Parathyroid adenoma (tissue), 2 donors: ENCODE measurements around the gene TMSB10.
"Not testable (repeated sequence)": the region's sequence is repeated elsewhere in the genome, so short reads cannot be mapped to it uniquely, and the experiment has no call there.

Experiments used
- H2AFZ ChIP-seq: fragments of 300-600 bp; sonication (generic); one replicate; pipeline ENCODE4 v1.7.0; 2017; ENCODE audit warnings: antibody characterized with exemption, mild to moderate bottlenecking
- H3K27ac ChIP-seq: fragments of 300-600 bp; sonication (generic); one replicate; pipeline ENCODE4 v1.7.0; 2017
- H3K27me3 ChIP-seq: fragments of 300-600 bp; sonication (generic); one replicate; pipeline ENCODE4 v1.7.0; 2017; ENCODE audit warnings: low read length; ENCODE audit not compliant: control insufficient read depth, insufficient read depth
- H3K36me3 ChIP-seq: fragments of 300-600 bp; sonication (generic); one replicate; pipeline ENCODE4 v1.7.0; 2017; ENCODE audit warnings: low read length; ENCODE audit not compliant: control insufficient read depth, insufficient read depth
- H3K4me1 ChIP-seq: fragments of 300-600 bp; sonication (generic); one replicate; pipeline ENCODE4 v1.7.0; 2017; ENCODE audit warnings: control low read depth
- H3K4me2 ChIP-seq: fragments of 300-600 bp; sonication (generic); one replicate; pipeline ENCODE4 v1.7.0; 2017; ENCODE audit warnings: low read length
- H3K4me3 ChIP-seq: fragments of 300-600 bp; sonication (generic); one replicate; pipeline ENCODE4 v1.7.0; 2017; ENCODE audit warnings: low read depth, low read length
- H3K79me2 ChIP-seq: fragments of 300-600 bp; sonication (generic); one replicate; pipeline ENCODE4 v1.7.0; 2017; ENCODE audit warnings: control low read depth
- H3K9ac ChIP-seq: fragments of 300-600 bp; sonication (generic); one replicate; pipeline ENCODE4 v1.7.0; 2017; ENCODE audit warnings: mild to moderate bottlenecking
- H3K9me3 ChIP-seq: fragments of 300-600 bp; sonication (generic); one replicate; pipeline ENCODE4 v1.7.0; 2017; ENCODE audit warnings: low read length; ENCODE audit not compliant: control insufficient read depth
- TF ChIP-seq, protein P1 (sequence below): fragments of 300-600 bp; sonication (generic); IDR thresholded peaks from one replicate; pipeline ENCODE4 v1.7.0; 2017; ENCODE audit warnings: antibody characterized with exemption, mild to moderate bottlenecking
- donor health status: primary hyperparathyroidism.

The TMSB10 gene

DNA sequence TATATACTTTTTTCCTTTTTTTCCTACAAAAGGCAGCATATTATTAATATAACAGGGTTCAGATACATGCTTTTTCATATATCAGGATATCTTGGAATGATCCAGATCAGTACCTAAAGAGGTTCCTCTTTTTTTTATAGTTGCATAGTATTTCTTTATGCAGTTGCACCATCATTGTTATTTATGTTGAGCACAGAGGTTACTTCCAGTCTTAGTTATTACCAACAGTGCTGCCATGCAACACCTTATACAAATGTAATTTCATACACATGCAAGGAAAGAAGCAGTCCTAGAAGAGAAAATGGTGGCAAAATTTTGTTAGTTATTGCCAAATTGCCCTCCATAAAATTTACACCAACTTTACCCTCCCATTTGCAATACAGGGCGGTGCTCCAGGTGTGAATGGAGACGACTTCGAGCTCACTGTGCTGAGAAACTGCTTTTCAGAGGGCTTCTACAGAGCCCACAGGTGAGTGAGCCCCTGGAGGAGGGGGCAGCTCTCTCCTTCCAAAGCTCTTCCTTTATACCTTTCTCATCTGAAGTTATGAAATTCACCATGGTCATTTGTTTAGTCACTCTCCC is 35.5 kb downstream of the TMSB10 start:
- Histone ChIP-seq H3K4me1 (no peaks in the 10 kb centered on the region), H3K4me2 (no peak overlapping the region), H3K79me2 (no peaks in the 10 kb centered on the region), H3K27me3 (no peaks in the 10 kb centered on the region), H3K36me3 (no peaks in the 10 kb centered on the region), H3K4me3 (no peak overlapping the region), H3K9ac (no peak overlapping the region), H2AFZ (no peak overlapping the region), H3K27ac (no peak overlapping the region), H3K9me3 (no peaks in the 10 kb centered on the region)
- TF ChIP-seq, protein P1, sequence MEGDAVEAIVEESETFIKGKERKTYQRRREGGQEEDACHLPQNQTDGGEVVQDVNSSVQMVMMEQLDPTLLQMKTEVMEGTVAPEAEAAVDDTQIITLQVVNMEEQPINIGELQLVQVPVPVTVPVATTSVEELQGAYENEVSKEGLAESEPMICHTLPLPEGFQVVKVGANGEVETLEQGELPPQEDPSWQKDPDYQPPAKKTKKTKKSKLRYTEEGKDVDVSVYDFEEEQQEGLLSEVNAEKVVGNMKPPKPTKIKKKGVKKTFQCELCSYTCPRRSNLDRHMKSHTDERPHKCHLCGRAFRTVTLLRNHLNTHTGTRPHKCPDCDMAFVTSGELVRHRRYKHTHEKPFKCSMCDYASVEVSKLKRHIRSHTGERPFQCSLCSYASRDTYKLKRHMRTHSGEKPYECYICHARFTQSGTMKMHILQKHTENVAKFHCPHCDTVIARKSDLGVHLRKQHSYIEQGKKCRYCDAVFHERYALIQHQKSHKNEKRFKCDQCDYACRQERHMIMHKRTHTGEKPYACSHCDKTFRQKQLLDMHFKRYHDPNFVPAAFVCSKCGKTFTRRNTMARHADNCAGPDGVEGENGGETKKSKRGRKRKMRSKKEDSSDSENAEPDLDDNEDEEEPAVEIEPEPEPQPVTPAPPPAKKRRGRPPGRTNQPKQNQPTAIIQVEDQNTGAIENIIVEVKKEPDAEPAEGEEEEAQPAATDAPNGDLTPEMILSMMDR, result no peak

DNA sequence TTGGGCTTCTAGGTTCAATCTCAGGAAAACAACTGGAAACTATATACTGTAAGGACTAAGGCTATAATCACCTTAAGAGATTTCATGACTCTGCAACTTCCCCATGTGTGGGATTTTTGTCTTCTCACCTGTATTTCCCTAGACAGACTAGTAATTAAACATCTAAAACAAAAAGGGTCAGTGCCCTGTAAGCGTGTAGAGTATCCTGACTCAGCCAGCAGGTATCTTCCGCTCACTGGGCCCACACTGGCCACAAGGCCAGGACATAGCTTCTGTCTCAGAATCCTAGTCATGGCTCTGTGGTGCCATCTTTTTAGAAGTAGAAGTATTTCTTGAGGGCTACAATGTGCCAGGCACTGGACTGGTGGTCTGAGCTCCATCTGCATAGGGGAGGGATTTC is 36.7 kb downstream of the TMSB10 start:
- no peaks in the 10 kb centered on the region for H3K4me1 ChIP-seq
- no peak overlapping the region for H3K27ac ChIP-seq
- TF ChIP-seq, protein P1, result no peak
- no peaks in the 10 kb centered on the region for H3K27me3 ChIP-seq
- H3K36me3 ChIP-seq, result no peaks in the 10 kb centered on the region
- no peak overlapping the region for H3K4me2 ChIP-seq
- H2AFZ ChIP-seq, result no peak overlapping the region
- H3K9ac ChIP-seq, result no peak overlapping the region
- no peaks in the 10 kb centered on the region for H3K9me3 ChIP-seq
- H3K4me3 ChIP-seq, result no peak overlapping the region
- H3K79me2 ChIP-seq, result no peaks in the 10 kb centered on the region

DNA sequence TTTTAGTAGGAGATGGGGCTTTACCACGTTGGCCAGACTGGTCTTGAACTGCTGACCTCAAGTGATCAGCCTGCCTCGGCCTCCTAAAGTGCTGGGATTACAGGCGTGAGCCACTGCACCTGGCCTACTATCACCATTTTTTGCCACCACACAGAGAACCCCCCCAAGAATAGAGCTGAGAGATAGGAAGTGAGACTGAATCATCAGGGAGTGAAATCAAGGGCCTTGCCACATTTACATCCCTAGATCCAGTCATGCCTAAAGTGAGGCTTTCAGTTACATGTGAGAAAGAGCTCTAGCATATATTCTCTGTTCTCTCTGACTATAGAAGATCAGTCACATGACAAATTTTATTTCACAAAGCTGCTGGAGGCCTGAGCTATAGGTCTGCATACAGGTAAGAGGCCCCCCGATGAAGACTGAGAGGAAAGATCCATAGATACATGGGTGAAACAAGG is 37.5 kb downstream of the TMSB10 start:
- TF ChIP-seq, protein P1, result no peak
- H3K4me2 ChIP-seq, result no peak overlapping the region
- H2AFZ ChIP-seq, result no peak overlapping the region
- no peaks in the 10 kb centered on the region for H3K27me3 ChIP-seq
- no peaks in the 10 kb centered on the region for H3K79me2 ChIP-seq
- no peak overlapping the region for H3K4me3 ChIP-seq
- H3K27ac ChIP-seq, result no peak overlapping the region
- H3K9ac ChIP-seq, result no peak overlapping the region
- H3K36me3 ChIP-seq, result no peaks in the 10 kb centered on the region
- H3K4me1 ChIP-seq, result no peaks in the 10 kb centered on the region
- H3K9me3 ChIP-seq, result no peaks in the 10 kb centered on the region

DNA sequence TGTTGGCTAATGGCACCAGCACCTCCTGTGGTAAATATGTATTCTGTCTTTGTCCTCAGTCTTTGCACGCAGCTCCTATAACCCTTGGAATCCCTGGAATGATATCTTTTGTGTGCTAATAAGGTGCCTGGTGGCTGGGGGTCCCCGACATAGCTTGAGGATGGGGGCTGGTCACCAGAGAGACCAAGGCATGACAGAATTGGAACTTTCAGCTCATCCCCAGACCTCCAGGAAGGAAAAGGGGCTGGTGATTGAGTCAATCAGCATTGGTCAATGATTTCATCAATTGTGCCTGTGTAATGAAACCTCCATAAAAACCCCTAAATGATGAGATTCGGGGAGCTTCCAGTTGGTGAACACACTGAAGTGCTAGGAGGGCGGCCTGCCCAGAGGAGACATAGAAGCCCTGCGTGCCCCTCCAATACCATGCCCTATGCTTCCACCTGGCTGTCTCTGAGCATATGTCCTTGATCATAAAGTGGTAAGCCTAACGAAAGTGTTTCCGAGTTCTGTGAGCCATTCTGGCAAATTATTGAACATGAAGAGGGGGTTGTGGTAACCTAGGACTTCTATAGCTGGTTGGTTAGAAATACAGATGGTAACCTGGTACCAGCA is 38.9 kb downstream of the TMSB10 start:
- no peak overlapping the region for H3K4me2 ChIP-seq
- TF ChIP-seq, protein P1, result no peak
- no peak overlapping the region for H3K9ac ChIP-seq
- H3K27ac ChIP-seq, result no peak overlapping the region
- H3K9me3 ChIP-seq, result no peaks in the 10 kb centered on the region
- H2AFZ ChIP-seq, result no peak overlapping the region
- no peaks in the 10 kb centered on the region for H3K79me2 ChIP-seq
- H3K4me3 ChIP-seq, result no peak overlapping the region
- no peaks in the 10 kb centered on the region for H3K27me3 ChIP-seq
- H3K4me1 ChIP-seq, result no peaks in the 10 kb centered on the region
- H3K36me3 ChIP-seq, result no peaks in the 10 kb centered on the region

DNA sequence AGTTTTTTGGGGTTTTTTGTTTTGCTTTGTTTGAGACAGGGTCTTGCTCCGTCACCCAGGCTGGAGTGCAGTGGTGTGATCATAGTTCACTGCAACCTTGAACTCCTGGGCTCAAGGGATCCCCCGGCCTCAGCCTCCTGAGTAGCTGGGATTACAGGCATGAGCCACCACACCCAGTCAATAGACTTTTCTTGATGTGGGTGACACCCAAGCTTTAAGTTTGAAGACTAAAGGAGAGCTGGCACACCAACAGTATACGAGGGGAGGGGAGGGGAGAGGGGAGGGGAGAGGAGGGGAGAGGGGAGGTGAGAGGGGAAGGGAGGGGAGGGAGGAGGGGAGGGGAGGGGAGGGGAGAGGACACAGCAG is 40.4 kb downstream of the TMSB10 start:
- not testable (repeated sequence) for H3K9ac ChIP-seq, H3K9me3 ChIP-seq, H3K4me3 ChIP-seq, H3K4me2 ChIP-seq, H2AFZ ChIP-seq, H3K79me2 ChIP-seq, H3K36me3 ChIP-seq, H3K27ac ChIP-seq, H3K27me3 ChIP-seq, H3K4me1 ChIP-seq
